ENCODE data around the gene TMIGD2.

TMIGD2 gene

DNA sequence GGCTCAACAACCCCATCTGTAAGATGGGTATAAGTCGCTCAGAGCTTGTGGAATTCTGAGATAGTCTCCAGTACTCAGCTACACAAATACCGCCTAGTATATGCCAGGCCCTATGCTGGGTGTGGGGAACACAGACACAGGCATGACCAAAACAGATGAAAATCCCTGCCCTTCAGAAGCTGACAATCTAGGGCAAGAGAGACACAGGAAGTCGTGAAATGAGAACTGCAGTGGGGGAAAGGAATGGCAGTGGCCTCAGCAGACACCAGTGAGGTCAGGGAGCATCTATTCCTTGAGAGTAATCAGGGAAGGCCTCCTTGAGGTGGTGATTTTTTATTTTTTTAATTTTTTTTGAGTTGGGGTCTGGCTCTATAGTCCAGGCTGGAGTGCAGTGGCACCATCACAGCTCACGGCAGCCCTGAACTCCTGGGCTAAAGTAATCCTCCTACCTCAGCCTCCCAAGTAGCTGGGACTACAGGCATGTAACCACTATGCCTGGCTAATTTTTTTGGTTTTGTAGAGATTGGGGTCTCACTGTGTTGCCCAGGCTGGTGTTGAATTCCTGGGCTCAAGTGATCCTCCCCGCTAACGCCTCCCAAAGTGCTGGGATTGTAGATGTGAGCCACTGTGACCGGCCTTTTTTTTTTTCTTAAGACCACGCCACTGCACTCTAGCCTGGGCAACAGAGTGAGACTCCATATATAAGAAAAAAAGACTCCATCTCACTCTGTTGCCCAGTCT, 3.2 kb downstream of the TMIGD2 start:
- no peak for DNase-seq (ENCODE audit: low spot score)
- ChIA-PET CTCF (no interaction called here), POLR2A (ENCODE audit: low non-redundant PET) (no interaction called here)
- H3K27ac ChIP-seq, result no peak overlapping the region
- TF ChIP-seq, protein P1, sequence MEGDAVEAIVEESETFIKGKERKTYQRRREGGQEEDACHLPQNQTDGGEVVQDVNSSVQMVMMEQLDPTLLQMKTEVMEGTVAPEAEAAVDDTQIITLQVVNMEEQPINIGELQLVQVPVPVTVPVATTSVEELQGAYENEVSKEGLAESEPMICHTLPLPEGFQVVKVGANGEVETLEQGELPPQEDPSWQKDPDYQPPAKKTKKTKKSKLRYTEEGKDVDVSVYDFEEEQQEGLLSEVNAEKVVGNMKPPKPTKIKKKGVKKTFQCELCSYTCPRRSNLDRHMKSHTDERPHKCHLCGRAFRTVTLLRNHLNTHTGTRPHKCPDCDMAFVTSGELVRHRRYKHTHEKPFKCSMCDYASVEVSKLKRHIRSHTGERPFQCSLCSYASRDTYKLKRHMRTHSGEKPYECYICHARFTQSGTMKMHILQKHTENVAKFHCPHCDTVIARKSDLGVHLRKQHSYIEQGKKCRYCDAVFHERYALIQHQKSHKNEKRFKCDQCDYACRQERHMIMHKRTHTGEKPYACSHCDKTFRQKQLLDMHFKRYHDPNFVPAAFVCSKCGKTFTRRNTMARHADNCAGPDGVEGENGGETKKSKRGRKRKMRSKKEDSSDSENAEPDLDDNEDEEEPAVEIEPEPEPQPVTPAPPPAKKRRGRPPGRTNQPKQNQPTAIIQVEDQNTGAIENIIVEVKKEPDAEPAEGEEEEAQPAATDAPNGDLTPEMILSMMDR (conservative IDR thresholded peaks at IDR 0.05; ENCODE audit: low read depth), result no peak

DNA sequence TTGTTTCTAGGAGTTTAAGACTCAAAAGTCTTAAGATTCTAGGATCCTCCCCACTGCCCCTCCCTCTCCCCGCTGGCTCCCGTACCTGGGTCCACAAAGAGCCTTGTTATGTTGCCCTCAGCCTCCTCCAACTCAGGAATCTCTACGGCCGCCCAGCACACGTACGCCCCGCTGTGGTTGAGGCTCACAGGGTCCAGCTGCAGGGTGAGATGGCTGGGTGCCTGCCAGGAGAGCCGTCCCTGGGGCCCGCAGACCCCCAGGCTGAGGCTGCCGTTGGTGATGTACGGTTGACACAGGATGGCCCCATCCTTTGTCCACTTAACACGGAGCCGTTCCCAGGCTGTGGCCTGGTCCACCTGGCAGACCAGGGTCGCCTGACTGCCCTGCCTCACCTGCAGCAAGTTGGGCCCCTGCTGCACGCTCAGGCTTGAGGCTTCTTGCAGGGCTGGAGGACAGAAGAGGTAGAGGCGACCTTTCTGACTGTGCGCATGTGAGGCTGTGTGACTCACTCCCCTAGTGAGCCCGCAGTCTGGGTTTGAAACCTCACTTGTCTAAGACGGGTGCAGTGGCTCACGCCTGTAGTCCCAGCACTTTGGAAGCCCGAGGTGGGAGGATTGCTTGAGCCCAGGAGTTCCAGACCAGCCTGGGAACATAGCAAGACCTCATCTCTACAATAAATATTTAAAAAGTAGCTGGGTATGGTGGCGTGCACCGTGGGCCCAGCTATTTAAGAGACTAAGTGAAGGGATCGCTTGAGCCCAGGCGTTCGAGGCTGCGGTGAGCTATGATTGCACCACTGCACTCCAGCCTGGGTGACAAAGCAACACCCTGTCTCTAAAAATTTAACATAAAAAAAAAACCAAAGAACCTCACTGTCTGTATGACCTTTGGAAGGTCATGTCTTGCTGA, 4.0 kb downstream of the TMIGD2 start:
- ChIA-PET CTCF (no interaction called here), POLR2A (ENCODE audit: low non-redundant PET) (no interaction called here)
- no peak overlapping the region for H3K27ac ChIP-seq
- DNase-seq (ENCODE audit: low spot score), result no peak
- TF ChIP-seq, protein P1 (conservative IDR thresholded peaks at IDR 0.05; ENCODE audit: low read depth), result no peak

DNA sequence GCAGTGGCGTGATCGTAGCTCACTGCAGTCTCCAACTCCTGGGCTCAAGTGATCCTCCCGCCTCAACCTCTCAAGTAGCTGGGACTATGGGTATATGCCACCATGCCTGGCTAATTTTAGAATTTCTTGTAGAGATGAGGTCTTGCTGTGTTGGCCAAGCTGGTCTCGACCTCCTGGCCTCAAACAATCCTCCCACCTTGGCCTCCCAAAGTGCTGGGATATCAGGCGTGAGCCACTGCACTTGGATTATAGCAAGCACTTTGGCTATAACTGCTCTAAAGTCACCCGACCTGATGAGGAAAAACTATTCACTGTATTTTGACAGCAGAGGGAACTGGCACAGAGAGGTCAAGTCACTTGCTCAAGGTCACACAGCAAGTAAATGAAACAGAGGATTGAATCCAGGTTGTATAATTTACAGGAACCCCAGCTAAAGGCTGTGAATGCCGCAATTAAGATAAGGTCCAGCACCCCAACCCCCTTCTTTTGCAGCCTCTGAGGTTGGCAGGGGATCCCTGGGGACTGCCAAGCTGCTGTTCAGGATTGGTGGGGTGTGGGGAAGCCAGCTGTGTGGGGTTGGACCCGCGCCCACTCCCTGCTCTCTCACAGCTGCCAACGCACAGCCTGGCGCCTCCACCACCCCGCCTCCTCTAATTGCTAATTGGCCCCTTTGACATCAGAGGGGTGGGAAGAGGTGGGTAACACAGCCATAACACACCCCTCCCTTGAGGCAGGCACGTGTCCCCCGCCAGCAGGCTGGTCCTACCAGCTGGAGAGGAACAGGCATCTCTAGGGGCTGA, 6.0 kb downstream of the TMIGD2 start:
- H3K27ac ChIP-seq, result no peak overlapping the region
- POLR2A ChIA-PET (ENCODE audit: low non-redundant PET), result interaction anchor here (0.6 to 0.7 kb wide), 2 partner anchors 160 to 1409 kb away, joined by 3 read pairs; no protein-coding TSS in a partner anchor
- CTCF ChIA-PET, result no interaction called here
- no peak for DNase-seq (ENCODE audit: low spot score)
- TF ChIP-seq, protein P1 (conservative IDR thresholded peaks at IDR 0.05; ENCODE audit: low read depth), result no peak

DNA sequence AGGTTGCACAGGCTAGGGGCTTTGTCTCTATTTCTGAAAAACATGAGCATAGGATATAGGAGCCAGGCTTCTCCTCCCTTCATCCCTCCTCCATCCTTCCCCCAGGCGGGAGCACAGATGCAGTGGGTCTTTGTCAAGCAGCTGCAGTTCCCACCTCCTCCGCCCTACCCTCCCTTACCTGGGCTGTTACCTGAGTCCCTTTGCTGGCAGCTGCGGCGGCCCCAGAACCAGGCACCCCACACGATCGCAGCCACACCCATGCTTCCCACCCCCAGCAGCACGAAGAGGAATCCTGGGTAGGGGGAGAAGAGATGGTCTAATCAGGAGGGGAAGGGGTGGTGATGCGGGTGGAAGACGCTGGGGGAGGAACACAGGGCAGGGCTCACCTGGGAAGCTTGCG, 7.8 kb downstream of the TMIGD2 start:
- TF ChIP-seq, protein P1 (conservative IDR thresholded peaks at IDR 0.05; ENCODE audit: low read depth), result no peak
- no peak for DNase-seq (ENCODE audit: low spot score)
- CTCF ChIA-PET, result interaction anchor here (0.6 kb wide), 1 partner anchor 27 kb away, joined by 3 read pairs; no protein-coding TSS in a partner anchor
- POLR2A ChIA-PET (ENCODE audit: low non-redundant PET), result no interaction called here
- no peak overlapping the region for H3K27ac ChIP-seq

DNA sequence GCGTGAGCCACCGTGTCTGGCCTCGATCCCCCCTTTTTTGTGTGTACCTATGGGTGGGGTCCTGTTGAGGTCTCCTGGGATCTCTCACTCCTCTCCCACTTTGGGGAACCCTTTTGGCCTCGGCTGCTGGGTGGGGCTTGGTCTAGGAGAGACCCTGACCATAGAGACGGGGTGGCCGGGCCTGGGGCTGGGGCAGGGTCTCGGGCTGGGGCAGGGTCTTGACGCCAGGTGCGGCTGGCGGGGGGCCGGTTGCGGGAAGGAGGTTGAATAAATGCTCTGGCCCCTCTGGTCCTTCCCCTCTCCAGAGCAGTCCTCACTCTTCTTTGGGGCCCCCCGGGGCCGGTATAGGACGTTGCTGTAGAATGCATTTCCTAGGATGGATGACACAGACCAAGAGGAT, 9.7 kb downstream of the TMIGD2 start:
- TF ChIP-seq, protein P1 (conservative IDR thresholded peaks at IDR 0.05; ENCODE audit: low read depth), result no peak
- no peak for DNase-seq (ENCODE audit: low spot score)
- POLR2A ChIA-PET (ENCODE audit: low non-redundant PET), result no interaction called here
- CTCF ChIA-PET, result interaction anchor here (0.5 kb wide), 1 partner anchor 273 kb away, joined by 3 read pairs; no protein-coding TSS in a partner anchor
- H3K27ac ChIP-seq, result no peak overlapping the region
